DND-41 (cell line): ENCODE measurements around the gene HHEX.

Experiments used
- CTCF ChIP-seq: IDR thresholded peaks from 2 replicates; pipeline ENCODE4 v1.5.1; 2012; ENCODE audit warnings: borderline replicate concordance, low read length, moderate library complexity, mild to moderate bottlenecking; ENCODE audit not compliant: poor library complexity, severe bottlenecking; ENCODE audit errors: extremely low read depth
- EZH2 ChIP-seq: IDR thresholded peaks from 3 replicates; pipeline ENCODE4 v1.6.1; 2012; ENCODE audit warnings: borderline replicate concordance, low read depth, mild to moderate bottlenecking, moderate library complexity, low read length, inconsistent platforms; ENCODE audit not compliant: severe bottlenecking

GRCh38 chr10:92667078-92667477 is 22.7 kb upstream of the HHEX start:
- TF ChIP-seq EZH2 (no peak), CTCF (no peak)
